ENCODE results near the gene NWD2.

The NWD2 gene

DNA sequence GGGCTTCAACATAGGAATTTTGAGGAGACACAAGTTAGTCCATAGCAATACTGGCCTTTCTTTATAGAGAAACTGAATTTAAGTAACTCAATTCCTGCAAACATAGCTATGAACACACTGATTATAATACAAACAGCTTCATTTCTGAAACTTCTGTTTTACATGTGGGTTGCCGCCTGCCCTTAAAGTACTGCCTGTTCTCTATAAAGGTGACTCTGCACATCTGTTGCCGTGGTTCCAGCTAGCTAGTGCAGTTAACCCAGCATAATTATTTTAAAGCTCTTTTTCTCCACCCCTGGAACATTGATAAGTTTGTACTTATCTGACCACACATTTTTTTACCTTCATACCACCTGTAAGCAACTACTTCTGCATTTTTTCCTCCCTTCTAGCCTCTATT, 177.6 kb downstream of the NWD2 start:
- ChIA-PET CTCF (interaction anchor here (0.7 kb wide), 1 partner anchor 38 kb away, joined by 3 read pairs; no protein-coding TSS in a partner anchor), POLR2A (no interaction called here)
- TF ChIP-seq, protein P1, sequence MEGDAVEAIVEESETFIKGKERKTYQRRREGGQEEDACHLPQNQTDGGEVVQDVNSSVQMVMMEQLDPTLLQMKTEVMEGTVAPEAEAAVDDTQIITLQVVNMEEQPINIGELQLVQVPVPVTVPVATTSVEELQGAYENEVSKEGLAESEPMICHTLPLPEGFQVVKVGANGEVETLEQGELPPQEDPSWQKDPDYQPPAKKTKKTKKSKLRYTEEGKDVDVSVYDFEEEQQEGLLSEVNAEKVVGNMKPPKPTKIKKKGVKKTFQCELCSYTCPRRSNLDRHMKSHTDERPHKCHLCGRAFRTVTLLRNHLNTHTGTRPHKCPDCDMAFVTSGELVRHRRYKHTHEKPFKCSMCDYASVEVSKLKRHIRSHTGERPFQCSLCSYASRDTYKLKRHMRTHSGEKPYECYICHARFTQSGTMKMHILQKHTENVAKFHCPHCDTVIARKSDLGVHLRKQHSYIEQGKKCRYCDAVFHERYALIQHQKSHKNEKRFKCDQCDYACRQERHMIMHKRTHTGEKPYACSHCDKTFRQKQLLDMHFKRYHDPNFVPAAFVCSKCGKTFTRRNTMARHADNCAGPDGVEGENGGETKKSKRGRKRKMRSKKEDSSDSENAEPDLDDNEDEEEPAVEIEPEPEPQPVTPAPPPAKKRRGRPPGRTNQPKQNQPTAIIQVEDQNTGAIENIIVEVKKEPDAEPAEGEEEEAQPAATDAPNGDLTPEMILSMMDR (IDR thresholded peaks at IDR 0.05; ENCODE audit: insufficient read depth, low read length, missing control alignments) = no peak

DNA sequence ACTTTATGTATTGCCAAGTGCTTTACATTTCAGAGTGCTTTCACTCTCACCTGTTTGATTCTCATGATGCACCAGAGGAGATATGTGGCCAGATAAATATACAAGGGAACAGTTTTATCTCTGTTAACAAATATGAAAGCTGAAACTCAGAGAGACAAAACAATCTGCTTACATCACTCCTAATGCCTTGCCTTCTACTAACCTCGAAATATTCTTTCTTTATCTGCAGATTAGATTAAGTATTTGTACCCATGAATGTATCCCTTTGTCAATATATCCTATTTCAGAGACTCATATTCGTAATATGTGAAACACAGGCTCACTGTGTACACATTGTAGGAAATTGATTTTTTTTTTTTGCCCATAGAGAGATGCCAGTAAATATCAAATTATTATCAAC, 178.1 kb downstream of the NWD2 start:
- DNase-seq (ENCODE audit: low read depth, low spot score) = no peak
- CTCF ChIA-PET = no interaction called here
- TF ChIP-seq, protein P1 (IDR thresholded peaks at IDR 0.05; ENCODE audit: insufficient read depth, low read length, missing control alignments) = no peak
- no peak overlapping the region for H3K4me3 ChIP-seq (ENCODE audit: low read depth, low read length)
- POLR2A ChIA-PET = no interaction called here

More for the DNA sequence above, 177.6 kb downstream of the NWD2 start:
- H3K4me3 ChIP-seq (ENCODE audit: low read depth, low read length) = no peak overlapping the region
- no peak for DNase-seq (ENCODE audit: low read depth, low spot score)

DNA sequence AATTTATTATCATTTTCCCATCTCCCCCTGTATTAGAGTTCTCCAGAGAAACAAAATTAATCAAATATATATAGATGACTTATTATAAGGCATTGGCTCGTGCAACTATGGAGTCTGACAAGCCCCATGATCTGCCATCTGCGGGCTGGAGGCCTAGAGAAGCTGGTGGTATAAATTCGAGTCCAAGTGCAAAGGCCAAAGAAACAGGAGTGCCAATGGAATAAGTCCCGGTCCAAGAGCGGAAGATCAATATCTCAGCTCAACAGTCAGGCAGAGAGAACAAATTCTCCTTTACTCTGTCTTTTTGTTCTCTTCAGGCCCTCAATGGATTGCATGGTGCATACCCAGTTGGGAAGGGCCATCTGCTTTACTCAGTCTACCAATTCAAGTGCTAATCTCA, 178.8 kb downstream of the NWD2 start:
- TF ChIP-seq, protein P1 (IDR thresholded peaks at IDR 0.05; ENCODE audit: insufficient read depth, low read length, missing control alignments) = no peak
- DNase-seq (ENCODE audit: low read depth, low spot score) = no peak
- ChIA-PET POLR2A (no interaction called here), CTCF (interaction anchor here (1.0 kb wide), 1 partner anchor 11 kb away, joined by 3 read pairs; no protein-coding TSS in a partner anchor)
- no peak overlapping the region for H3K4me3 ChIP-seq (ENCODE audit: low read depth, low read length)

DNA sequence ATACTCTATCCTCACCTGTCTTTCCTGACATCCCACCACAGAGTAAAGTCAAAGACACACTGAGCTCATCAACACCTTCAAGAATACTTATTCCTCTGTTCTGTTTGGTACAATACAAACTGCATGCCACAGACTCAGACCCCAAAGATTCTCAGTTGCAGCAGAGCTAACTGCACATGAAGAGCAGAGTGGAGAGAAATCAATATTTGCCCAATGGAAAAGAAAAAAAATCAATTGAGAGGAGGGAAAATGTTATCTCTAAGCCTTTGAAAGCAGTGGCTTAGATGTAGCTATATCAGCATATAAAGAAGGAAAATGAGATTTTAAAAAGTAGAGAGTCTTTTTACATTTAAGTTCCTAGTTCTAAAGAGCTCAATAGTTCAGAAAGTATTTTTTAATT, 180.2 kb downstream of the NWD2 start:
- CTCF ChIA-PET = interaction anchor here (1.0 kb wide), 1 partner anchor 18 kb away, joined by 3 read pairs; no protein-coding TSS in a partner anchor
- no peak overlapping the region for H3K4me3 ChIP-seq (ENCODE audit: low read depth, low read length)
- no peak for DNase-seq (ENCODE audit: low read depth, low spot score)
- POLR2A ChIA-PET = no interaction called here
- TF ChIP-seq, protein P1 (IDR thresholded peaks at IDR 0.05; ENCODE audit: insufficient read depth, low read length, missing control alignments) = no peak

DNA sequence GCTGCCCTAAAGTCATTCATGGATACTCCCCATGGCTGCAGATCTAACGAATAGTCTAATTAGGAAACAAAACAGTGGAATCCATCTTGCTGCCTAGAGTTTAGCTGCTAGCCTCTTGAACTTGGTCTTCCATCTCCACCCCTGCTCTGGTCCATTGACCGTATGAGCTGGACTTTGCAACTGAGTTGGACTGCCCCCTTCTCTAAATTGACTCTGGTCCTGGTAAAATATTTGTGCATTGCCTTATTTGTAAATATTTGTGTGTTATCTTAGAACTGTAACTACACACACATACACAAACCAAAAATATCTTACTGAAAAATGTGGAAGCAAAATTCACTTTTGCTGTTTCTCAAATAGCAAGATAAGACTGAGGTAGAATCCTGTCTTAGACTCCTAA, 181.3 kb downstream of the NWD2 start:
- ChIA-PET CTCF (no interaction called here), POLR2A (no interaction called here)
- TF ChIP-seq, protein P1 (IDR thresholded peaks at IDR 0.05; ENCODE audit: insufficient read depth, low read length, missing control alignments) = no peak
- no peak overlapping the region for H3K4me3 ChIP-seq (ENCODE audit: low read depth, low read length)
- DNase-seq (ENCODE audit: low read depth, low spot score) = no peak

DNA sequence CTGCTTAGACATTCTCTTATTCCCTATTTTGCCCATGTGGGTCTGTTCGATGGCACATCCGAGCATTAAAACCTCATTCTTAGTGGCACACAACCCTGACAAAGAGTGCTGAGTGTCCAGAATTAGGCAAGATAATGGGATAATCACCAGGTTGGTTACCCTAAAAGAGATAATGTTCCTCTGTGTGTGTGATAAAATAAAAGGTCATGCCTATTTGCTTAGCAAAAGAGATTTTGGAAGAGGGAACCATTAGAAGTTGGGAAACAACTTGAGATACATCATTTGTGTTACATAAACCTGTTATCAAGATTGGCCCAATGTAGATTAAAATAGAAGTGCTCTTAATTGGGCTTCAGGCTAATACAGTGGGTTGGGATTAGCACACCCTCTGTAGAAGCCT, 182.7 kb downstream of the NWD2 start:
- DNase-seq (ENCODE audit: low read depth, low spot score) = no peak
- ChIA-PET CTCF (no interaction called here), POLR2A (no interaction called here)
- TF ChIP-seq, protein P1 (IDR thresholded peaks at IDR 0.05; ENCODE audit: insufficient read depth, low read length, missing control alignments) = no peak
- H3K4me3 ChIP-seq (ENCODE audit: low read depth, low read length) = no peak overlapping the region

Measured in AG04449 (cell line).